Ishikawa (cell line): ENCODE measurements around the gene PIAS4.

Source experiments
- CEBPB ChIP-seq: IDR thresholded peaks from 2 replicates; pipeline ENCODE4 v1.6.1; 2012
- CREB1 ChIP-seq: IDR thresholded peaks from 2 replicates; pipeline ENCODE4 v1.6.1; 2012; ENCODE audit warnings: low read depth
- EGR1 ChIP-seq: IDR thresholded peaks from 2 replicates; pipeline ENCODE4 v1.6.1; 2012
- EP300 ChIP-seq: IDR thresholded peaks from 2 replicates; pipeline ENCODE4 v1.6.1; 2012; ENCODE audit warnings: borderline replicate concordance
- FOXM1 ChIP-seq: IDR thresholded peaks from 2 replicates; pipeline ENCODE4 v1.6.1; 2012; ENCODE audit warnings: low read depth, borderline replicate concordance
- MAX ChIP-seq: IDR thresholded peaks from 2 replicates; pipeline ENCODE4 v1.6.1; 2012
- NFIC ChIP-seq: IDR thresholded peaks from 2 replicates; pipeline ENCODE4 v1.6.1; 2012
- RAD21 ChIP-seq: IDR thresholded peaks from 2 replicates; pipeline ENCODE4 v1.6.1; 2012; ENCODE audit warnings: low read depth
- TAF1 ChIP-seq: IDR thresholded peaks from 2 replicates; pipeline ENCODE4 v1.6.1; 2012; ENCODE audit warnings: low read depth, mild to moderate bottlenecking
- TCF12 ChIP-seq: IDR thresholded peaks from 2 replicates; pipeline ENCODE4 v1.6.1; 2012; ENCODE audit warnings: low read depth
- TEAD4 ChIP-seq: IDR thresholded peaks from 2 replicates; pipeline ENCODE4 v1.6.1; 2012
- YY1 ChIP-seq: IDR thresholded peaks from 2 replicates; pipeline ENCODE4 v1.6.1; 2012; ENCODE audit warnings: low read depth
- ZBTB7A ChIP-seq: IDR thresholded peaks from 2 replicates; pipeline ENCODE4 v1.6.1; 2012; ENCODE audit warnings: low read depth
- TF ChIP-seq, protein P1 (sequence below): IDR thresholded peaks from 2 replicates; pipeline ENCODE4 v1.6.1; 2012; ENCODE audit warnings: low read depth, mild to moderate bottlenecking
- TF ChIP-seq, protein P2 (sequence below): IDR thresholded peaks from 2 replicates; pipeline ENCODE4 v1.6.1; 2012

PIAS4 gene

GRCh38 chr19:4051175-4052101, 43.9 kb downstream of the PIAS4 start:
- TF ChIP-seq EGR1, result no peak
- TF ChIP-seq RAD21, result no peak
- TF ChIP-seq, protein P1, sequence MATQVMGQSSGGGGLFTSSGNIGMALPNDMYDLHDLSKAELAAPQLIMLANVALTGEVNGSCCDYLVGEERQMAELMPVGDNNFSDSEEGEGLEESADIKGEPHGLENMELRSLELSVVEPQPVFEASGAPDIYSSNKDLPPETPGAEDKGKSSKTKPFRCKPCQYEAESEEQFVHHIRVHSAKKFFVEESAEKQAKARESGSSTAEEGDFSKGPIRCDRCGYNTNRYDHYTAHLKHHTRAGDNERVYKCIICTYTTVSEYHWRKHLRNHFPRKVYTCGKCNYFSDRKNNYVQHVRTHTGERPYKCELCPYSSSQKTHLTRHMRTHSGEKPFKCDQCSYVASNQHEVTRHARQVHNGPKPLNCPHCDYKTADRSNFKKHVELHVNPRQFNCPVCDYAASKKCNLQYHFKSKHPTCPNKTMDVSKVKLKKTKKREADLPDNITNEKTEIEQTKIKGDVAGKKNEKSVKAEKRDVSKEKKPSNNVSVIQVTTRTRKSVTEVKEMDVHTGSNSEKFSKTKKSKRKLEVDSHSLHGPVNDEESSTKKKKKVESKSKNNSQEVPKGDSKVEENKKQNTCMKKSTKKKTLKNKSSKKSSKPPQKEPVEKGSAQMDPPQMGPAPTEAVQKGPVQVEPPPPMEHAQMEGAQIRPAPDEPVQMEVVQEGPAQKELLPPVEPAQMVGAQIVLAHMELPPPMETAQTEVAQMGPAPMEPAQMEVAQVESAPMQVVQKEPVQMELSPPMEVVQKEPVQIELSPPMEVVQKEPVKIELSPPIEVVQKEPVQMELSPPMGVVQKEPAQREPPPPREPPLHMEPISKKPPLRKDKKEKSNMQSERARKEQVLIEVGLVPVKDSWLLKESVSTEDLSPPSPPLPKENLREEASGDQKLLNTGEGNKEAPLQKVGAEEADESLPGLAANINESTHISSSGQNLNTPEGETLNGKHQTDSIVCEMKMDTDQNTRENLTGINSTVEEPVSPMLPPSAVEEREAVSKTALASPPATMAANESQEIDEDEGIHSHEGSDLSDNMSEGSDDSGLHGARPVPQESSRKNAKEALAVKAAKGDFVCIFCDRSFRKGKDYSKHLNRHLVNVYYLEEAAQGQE, result no peak
- TF ChIP-seq CEBPB, result no peak
- TF ChIP-seq FOXM1, result no peak
- no peak for TF ChIP-seq TAF1
- TF ChIP-seq, protein P2, sequence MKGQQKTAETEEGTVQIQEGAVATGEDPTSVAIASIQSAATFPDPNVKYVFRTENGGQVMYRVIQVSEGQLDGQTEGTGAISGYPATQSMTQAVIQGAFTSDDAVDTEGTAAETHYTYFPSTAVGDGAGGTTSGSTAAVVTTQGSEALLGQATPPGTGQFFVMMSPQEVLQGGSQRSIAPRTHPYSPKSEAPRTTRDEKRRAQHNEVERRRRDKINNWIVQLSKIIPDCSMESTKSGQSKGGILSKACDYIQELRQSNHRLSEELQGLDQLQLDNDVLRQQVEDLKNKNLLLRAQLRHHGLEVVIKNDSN, result no peak
- no peak for TF ChIP-seq EP300
- no peak for TF ChIP-seq TCF12
- no peak for TF ChIP-seq CREB1
- no peak for TF ChIP-seq ZBTB7A
- TF ChIP-seq TEAD4, result no peak
- no peak for TF ChIP-seq NFIC

DNA sequence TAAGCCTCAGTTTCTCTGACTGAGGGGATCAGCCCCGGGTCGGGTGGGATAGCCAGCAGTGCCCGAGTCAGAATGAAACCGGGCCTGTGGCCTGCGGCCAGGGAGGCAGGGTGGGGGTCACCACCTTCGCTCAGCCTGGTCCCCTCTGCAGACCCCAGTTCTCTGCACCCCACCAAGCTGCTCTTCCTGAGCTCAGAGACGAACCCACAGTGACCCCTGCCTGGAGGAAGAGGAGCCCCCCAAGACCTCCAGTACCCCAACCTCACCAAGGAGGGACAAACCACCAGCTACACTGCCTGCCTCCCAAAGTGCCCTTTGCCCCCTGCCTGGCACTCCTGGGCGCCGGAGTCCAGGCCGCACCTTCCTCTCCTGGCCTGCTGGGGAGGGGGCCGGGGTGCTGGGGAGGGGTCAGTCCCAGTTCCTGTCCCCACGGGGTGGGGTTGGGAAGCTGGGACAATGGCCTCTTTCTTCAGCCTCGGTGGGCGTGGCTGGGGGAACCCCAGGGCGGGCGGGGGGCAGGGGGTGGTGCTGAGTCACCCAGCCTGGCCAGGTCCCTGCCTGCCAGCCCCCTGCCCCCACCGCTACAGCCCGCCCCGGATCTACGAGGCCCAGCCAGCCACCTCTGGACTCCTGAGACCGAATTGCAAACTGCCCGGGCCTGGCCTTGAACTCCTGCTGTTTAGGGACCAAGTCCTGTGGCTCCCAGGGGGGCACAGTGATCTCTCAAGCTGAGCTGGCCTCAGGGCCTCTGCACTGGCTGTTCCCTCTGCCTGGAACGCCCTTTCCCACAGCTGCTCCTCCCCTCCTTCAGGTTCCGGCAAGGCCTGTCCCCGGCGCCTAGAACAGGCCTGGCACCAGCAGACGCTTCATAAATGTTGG, 44.8 kb downstream of the PIAS4 start:
- TF ChIP-seq RAD21 (no peak), CEBPB (no peak), TAF1 (no peak), EP300 (no peak), YY1 (no peak), EGR1 (no peak), ZBTB7A (no peak), CREB1 (no peak), FOXM1 (no peak), MAX (no peak), TCF12 (no peak), NFIC (no peak), TEAD4 (no peak)
- TF ChIP-seq, protein P2, result no peak
- TF ChIP-seq, protein P1, result no peak

- TF ChIP-seq RAD21 (no peak), YY1 (no peak), MAX (no peak; the same call in 1 of the 2 replicates)
- TF ChIP-seq, protein P2, result peak; percentile 15; the same call in 1 of the 2 replicates
- TF ChIP-seq, protein P1, result no peak
Measured at GRCh38 chr19:4052993-4053422, 45.5 kb downstream of the PIAS4 start.
